ENCODE measurements around the gene THSD7B.

Gene THSD7B

DNA sequence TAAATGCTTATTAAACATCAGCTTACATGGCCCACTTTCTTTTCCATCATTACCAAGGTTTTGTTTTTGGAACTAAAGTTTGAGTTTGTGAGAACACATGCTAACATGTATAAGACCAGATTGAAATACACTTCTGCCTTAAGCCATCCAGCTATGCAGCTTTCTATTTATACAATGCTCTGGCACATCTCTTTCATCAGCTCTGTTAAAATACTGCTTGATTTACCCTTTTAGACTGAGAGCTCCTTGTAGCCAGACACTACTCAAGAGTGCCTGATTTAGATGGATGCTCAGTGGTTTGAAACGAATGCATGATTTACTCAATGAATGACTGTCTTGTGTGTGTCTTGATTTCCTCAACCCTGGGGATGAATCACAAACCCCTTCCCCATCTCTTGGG, 392.5 kb downstream of the THSD7B start:
- H3F3A ChIP-seq (ENCODE audit: low read depth), result no peaks in the 10 kb centered on the region
- H3K4me3 ChIP-seq (ENCODE audit: low read length, poor library complexity, severe bottlenecking), result no peak overlapping the region
- no peaks in the 10 kb centered on the region for H4K20me1 ChIP-seq (ENCODE audit: insufficient read depth, low read length, poor library complexity, severe bottlenecking)
- H3K79me2 ChIP-seq (ENCODE audit: insufficient read depth, low read length), result no peaks in the 10 kb centered on the region
- no peaks in the 10 kb centered on the region for H3K9me2 ChIP-seq (replicated peaks; ENCODE audit: low read depth, low read length)
- H2AFZ ChIP-seq (ENCODE audit: low read length), result no peak overlapping the region
- no peak overlapping the region for H3K9ac ChIP-seq (ENCODE audit: low read depth, low read length, poor library complexity, severe bottlenecking)
- no peak for TF ChIP-seq EZH2phosphoT487 (IDR thresholded peaks at IDR 0.05; ENCODE audit: borderline replicate concordance)
- TF ChIP-seq, protein P1, sequence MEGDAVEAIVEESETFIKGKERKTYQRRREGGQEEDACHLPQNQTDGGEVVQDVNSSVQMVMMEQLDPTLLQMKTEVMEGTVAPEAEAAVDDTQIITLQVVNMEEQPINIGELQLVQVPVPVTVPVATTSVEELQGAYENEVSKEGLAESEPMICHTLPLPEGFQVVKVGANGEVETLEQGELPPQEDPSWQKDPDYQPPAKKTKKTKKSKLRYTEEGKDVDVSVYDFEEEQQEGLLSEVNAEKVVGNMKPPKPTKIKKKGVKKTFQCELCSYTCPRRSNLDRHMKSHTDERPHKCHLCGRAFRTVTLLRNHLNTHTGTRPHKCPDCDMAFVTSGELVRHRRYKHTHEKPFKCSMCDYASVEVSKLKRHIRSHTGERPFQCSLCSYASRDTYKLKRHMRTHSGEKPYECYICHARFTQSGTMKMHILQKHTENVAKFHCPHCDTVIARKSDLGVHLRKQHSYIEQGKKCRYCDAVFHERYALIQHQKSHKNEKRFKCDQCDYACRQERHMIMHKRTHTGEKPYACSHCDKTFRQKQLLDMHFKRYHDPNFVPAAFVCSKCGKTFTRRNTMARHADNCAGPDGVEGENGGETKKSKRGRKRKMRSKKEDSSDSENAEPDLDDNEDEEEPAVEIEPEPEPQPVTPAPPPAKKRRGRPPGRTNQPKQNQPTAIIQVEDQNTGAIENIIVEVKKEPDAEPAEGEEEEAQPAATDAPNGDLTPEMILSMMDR (conservative IDR thresholded peaks at IDR 0.05; ENCODE audit: low read length), result no peak
- no peaks in the 10 kb centered on the region for H3K36me3 ChIP-seq (ENCODE audit: insufficient read depth, low read length)
- H3K4me1 ChIP-seq (ENCODE audit: insufficient read depth, low read length, poor library complexity, severe bottlenecking), result no peaks in the 10 kb centered on the region
- no peaks in the 10 kb centered on the region for H3K9me3 ChIP-seq (ENCODE audit: insufficient read depth, low read depth, low read length)
- no peaks in the 10 kb centered on the region for H3K27me3 ChIP-seq (ENCODE audit: insufficient read depth, low read length, poor library complexity, severe bottlenecking)
- no peak overlapping the region for H3K4me2 ChIP-seq (ENCODE audit: low read depth, low read length, poor library complexity, severe bottlenecking)

DNA sequence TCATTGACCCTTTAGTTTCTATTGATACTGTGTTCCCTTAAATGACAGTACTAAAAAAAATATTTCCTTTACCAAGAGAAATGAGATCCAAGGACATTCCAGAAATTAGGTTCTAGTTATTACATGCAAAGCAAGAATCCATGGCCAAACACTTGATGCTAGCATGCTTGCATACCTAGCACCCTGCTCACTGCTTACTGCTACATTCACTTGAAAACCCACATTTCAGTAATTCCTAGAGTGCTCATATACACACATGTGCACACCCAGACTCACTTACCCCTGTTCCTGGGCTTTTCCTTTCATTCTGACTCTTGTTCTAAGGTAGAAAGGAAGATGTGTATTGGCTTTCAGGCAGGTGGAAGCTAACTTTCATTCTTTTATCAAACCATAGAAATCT, 395.9 kb downstream of the THSD7B start:
- Histone ChIP-seq H3K4me3 (ENCODE audit: low read length, poor library complexity, severe bottlenecking) (no peak overlapping the region), H3K36me3 (ENCODE audit: insufficient read depth, low read length) (no peaks in the 10 kb centered on the region), H3K9ac (ENCODE audit: low read depth, low read length, poor library complexity, severe bottlenecking) (no peak overlapping the region), H4K20me1 (ENCODE audit: insufficient read depth, low read length, poor library complexity, severe bottlenecking) (no peaks in the 10 kb centered on the region), H2AFZ (ENCODE audit: low read length) (no peak overlapping the region), H3K79me2 (ENCODE audit: insufficient read depth, low read length) (no peaks in the 10 kb centered on the region), H3K9me2 (replicated peaks; ENCODE audit: low read depth, low read length) (no peaks in the 10 kb centered on the region), H3K27me3 (ENCODE audit: insufficient read depth, low read length, poor library complexity, severe bottlenecking) (no peaks in the 10 kb centered on the region), H3K4me1 (ENCODE audit: insufficient read depth, low read length, poor library complexity, severe bottlenecking) (no peaks in the 10 kb centered on the region), H3K4me2 (ENCODE audit: low read depth, low read length, poor library complexity, severe bottlenecking) (no peak overlapping the region), H3F3A (ENCODE audit: low read depth) (no peaks in the 10 kb centered on the region), H3K9me3 (ENCODE audit: insufficient read depth, low read depth, low read length) (no peaks in the 10 kb centered on the region)
- TF ChIP-seq, protein P1 (conservative IDR thresholded peaks at IDR 0.05; ENCODE audit: low read length), result no peak
- no peak for TF ChIP-seq EZH2phosphoT487 (IDR thresholded peaks at IDR 0.05; ENCODE audit: borderline replicate concordance)

DNA sequence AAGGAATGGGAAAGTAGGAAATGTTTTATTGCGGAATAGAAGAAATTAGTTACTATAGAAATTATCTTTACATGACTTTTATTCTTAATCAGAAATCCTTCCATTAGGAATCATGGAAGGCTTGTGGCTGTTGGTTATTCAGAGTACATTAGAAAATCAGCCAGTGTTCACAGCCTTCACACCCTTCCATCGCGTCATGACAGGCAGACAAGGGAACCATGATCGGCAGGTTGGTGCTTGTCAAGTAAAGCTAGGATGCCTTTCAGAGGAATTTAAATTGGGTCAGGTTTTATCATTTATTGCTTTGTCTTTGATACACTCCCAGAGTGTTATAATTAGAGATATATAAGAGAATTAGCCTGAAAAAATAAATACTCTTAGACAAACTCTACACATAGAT, 400.6 kb downstream of the THSD7B start:
- Histone ChIP-seq H3F3A (ENCODE audit: low read depth) (no peaks in the 10 kb centered on the region), H2AFZ (ENCODE audit: low read length) (no peak overlapping the region), H3K79me2 (ENCODE audit: insufficient read depth, low read length) (no peaks in the 10 kb centered on the region), H3K27me3 (ENCODE audit: insufficient read depth, low read length, poor library complexity, severe bottlenecking) (no peaks in the 10 kb centered on the region), H3K9me3 (ENCODE audit: insufficient read depth, low read depth, low read length) (no peaks in the 10 kb centered on the region), H3K9ac (ENCODE audit: low read depth, low read length, poor library complexity, severe bottlenecking) (no peak overlapping the region), H3K9me2 (replicated peaks; ENCODE audit: low read depth, low read length) (no peaks in the 10 kb centered on the region), H3K36me3 (ENCODE audit: insufficient read depth, low read length) (no peaks in the 10 kb centered on the region), H4K20me1 (ENCODE audit: insufficient read depth, low read length, poor library complexity, severe bottlenecking) (no peaks in the 10 kb centered on the region), H3K4me1 (ENCODE audit: insufficient read depth, low read length, poor library complexity, severe bottlenecking) (no peaks in the 10 kb centered on the region), H3K4me2 (ENCODE audit: low read depth, low read length, poor library complexity, severe bottlenecking) (no peak overlapping the region), H3K4me3 (ENCODE audit: low read length, poor library complexity, severe bottlenecking) (no peak overlapping the region)
- TF ChIP-seq, protein P1 (conservative IDR thresholded peaks at IDR 0.05; ENCODE audit: low read length), result no peak
- TF ChIP-seq EZH2phosphoT487 (IDR thresholded peaks at IDR 0.05; ENCODE audit: borderline replicate concordance), result no peak

Measured in Loucy (cell line).